22Rv1 (cell line): ENCODE results near the gene ENKD1.

Experiments used
- CTCF ChIP-seq: fragments of 450-650 bp; IDR thresholded peaks from 2 replicates; pipeline ENCODE4 v1.5.1; 2017; ENCODE audit warnings: mild to moderate bottlenecking
- ZFX ChIP-seq: fragments of 450-650 bp; IDR thresholded peaks from 2 replicates; pipeline ENCODE4 v1.6.1; 2017; ENCODE audit warnings: antibody characterized with exemption, borderline replicate concordance

DNA sequence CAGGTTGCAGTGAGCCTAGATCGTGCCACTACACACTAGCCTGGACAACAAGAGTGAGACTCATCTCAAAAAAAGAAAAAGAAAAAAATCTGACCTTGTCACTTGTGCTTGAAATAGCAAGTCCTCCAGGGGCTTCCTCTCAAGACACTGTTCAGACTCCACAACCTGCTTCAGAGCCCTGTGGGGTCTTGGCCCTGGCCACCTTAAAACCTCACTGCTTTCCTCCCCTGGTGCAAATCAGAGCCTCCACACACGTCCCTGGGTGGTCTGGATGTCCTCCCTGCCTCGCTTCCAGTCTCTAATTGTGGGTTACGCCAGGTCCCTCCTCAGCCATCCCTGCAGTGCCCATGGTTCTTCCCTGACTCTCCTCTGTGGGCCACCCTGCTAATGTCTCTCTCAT lies 11.2 kb downstream of the ENKD1 start:
- TF ChIP-seq CTCF (no peak), ZFX (no peak)
